DLD1 (cell line): Measurements from ENCODE around the gene LAMA5.

Source experiments
- in situ Hi-C: cut with HindIII; loops from 2 replicates; pipeline ENCODE4 v1.10.0; 2017; ENCODE audit warnings: low sequenced_read_pairs

The LAMA5 gene

DNA sequence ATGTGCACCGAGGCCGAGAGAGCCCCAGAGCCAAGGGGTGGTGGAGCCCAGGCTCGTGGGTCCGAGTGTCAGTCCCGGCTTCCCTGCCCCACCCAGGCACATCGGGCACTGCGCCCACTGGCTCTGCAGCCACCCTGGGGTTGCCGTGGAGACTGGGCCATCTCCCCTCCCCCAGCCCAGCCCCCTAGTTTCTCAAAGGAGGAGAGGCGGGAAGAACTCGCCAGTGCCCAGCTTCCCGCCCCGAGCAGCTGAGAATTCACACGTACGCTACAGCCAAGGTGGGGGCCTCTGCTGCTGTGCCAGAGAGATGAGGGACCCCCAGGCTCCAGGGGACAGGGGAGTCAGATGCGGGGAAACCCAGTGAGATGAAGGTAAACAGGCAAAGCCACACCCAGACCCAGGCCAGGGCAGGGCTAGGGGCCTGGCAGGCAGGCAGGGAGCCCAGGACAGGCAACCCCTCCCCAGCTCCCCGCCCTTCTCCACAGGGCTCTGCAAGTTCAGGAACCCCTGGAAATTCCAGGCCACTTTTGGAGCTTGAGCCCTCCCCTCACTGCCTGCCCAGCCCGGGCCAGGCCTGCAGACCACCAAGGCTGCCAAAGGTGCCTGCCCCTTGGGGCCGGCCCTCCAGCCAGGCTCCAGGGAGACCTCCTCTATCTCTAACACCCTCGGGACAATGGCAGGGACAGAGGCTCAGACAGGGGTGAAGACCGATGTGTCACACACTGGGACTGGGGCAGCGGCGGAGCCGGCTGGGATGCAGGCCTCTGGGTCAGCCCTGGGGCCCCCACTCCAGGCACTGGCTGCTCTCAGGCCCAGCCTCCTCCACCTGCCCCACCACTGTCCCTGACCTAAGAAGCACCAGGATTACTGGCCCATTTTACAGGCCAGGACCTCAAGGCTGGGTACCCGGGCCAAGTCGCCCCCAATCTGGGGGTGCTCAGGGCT is 6.0 kb downstream of the LAMA5 start:
- in situ Hi-C loops: no loop called here

DNA sequence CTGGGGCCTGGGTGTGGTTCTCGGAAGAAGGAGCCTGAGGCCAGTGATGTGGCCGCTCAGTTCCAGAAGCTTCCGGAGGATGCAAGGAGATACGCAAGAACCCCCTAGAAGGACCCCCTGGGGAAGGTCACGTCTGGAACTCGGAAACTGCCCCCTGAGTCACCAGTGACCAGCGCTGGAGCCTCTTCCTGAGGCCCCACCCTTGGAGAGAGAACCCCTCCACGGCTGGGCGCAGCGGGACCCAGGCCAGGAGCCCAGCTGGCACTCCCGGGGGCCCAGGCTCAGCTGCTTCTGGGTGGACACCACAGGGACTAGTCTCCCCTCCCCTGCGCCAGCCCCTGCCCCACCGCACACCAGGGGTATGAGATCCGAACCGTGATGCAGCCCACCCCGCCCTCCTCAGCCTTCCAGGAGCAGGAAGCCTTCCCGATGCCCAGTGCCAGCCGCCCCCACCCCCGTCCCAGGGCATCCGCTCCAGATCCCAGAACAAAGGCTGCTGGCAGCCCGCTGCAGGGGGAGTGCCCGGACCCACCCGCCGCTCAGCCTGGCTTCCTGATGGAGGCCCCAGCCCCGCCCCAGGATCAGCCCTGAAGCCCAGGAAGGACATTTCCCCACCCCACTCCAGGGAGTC is 7.5 kb downstream of the LAMA5 start:
- in situ Hi-C loops: no loop called here

DNA sequence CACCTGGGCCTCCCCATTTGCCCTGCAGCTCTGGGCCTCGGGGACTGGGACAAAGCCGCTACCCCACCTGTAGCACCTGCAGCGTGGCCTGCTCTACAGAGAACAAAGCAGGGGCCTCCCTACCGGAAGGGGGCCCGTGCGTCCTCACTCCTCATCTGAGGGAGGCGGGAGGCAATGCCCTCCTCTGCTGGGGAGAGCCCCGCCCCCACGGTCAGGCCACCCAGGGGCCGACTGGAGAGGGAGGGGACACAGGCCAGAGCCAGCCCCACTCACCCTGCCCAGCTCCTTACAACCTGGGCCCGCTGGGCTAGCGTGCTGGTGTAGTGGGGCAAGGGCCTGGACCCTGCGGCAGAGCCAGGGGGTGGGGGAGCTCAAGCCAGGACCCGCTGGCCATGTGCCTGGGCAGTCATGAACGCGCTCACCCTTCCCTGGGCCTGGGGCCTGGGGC is 8.0 kb downstream of the LAMA5 start:
- in situ Hi-C loops: no loop called here

DNA sequence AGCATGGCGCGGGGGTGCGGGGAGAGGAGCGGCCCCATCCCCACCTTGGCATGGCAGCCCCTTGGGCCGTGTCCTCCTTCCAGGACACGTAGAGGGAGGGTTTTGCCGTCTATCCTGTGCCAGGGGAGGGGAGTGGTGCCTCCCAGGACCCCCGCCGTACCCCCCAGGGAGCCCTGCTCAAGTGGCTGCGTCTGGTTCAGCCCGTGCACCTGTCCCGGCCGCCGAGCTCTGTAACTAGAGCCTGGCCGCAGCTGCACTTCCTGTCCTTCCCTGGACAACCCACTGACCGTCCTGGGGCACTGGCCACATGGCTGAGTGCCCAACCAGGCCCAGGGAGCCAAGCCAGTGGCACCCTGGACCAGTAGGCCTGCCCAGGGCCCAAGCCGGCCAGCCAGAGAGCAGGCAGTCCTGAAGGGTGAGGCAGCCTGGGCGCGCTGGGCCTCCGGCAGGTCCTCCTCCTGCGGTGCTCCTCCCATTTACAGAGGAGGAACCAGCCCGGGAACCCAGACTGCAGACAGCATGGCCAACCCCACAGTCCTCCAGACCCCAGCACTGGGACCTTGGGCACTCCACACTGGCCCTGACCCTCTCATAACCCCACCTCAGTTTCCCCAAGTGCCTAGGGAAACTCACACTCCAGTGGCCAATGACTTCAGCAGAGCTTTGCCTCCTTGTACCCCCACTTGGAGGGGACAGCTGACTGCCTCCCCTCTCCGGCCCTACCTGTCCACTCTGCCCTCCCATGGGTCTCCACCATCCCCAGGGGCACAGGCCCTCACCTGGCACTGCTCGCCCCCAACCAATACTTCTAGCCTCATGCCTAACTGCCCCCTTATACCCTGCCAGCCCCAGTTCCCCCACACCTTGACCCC is 8.7 kb downstream of the LAMA5 start:
- in situ Hi-C loops: no loop called here

DNA sequence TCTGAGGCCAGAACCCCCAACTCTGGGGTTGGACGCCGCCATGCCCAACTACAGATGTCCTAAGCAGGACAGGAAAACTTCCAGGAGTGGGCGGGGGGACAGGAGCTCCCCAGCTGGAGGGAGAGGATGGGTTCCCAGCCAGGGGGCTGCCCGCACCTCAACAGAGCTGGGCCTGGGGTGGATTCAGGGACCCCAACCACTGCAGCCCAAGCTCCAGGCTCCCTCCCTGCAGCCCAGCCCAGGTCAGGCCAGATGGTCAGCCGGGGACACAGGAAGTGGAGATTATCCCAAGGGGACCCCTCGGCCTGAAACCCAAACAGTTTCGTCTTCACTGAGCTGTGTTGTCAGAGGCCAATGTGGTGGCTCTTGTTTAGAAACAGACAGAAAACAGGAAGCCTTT is 9.4 kb downstream of the LAMA5 start:
- in situ Hi-C loops: no loop called here

DNA sequence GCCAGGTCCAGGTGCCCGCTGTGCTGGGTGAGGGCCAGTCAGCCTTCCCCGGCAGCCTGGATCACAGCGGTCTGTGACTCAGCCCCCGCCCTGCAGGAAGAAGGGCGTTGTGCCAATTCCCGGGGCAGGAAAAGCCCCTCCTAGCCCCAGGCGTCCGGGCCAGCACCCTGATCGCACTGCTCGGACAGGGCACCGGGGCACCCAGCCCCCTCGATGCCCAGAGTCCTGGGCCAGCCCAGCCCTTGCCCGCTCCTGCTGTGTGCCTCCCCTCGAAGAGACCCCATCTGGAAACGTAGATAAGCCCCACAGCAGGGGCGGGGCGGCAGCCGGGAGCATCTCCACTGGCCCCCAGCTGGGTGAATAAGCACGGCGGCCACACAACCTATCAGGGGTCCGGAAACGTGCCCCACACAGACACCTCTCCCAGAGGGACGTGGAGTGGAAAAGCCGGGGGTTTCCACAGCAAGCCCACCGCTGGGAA is 9.9 kb downstream of the LAMA5 start:
- in situ Hi-C loops: no loop called here

DNA sequence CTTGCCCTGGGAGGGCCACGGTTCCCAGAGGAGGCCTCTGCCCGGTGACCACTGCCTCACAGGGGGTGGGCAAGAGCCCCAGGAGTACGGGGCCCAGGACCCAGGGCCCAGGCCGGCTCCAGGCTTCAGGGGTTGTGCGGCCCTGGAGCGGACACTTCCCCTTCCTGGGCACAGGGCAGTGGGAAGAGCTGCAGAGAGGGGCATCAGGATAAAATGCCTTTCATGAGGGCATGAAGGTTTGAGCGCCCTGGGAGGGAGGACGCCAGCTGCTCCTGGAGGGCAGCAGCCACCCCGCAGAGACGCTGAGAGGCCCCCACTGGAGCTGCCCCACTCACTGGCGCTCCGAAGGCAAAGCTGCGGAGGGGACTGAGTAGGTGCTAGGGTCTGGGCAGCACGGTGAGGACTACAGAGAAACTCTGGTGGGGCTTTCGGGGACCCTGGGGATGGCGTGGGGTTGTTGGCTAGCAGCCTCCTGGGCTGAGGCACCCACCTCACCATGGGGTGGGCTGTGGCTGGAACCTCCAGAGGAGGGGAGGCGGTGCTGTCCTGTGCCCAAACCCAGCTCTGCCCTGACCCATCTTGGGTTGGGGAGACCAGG is 10.4 kb downstream of the LAMA5 start:
- in situ Hi-C loops: no loop called here

DNA sequence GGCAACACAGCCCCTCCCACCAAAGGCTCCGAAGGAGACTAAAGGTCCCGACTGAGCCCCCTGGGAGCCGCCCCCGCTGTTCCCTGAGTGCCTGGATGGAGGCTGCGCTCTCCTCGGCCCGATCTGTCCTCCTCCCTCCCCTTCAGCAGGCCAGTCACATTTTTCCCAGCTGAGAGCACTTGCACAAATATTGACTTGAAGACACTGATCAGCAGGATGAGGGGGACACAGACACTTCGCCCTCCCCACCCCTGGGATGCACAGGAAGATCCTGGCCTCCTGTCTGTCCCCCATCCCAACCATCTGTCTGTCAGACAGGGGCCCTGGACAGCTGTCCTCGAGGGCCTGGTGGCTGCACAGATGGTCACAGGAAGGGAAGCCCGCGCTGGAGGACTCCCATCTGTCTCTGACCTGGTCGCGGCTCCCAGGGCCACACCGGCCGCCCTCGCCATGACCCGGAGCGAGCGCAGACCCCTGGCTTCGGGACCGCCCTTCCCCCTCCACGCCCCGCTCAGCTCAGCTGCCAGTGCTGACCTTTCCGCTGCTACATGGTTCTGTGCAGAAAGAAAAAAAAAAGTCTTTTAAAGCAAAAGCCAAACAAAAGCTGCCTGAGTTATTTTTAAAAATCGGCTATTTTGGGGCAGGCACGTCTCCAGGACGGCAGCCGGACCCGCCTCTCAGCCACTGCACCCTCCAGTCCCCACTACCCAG is 11.1 kb downstream of the LAMA5 start:
- in situ Hi-C loops: no loop called here

DNA sequence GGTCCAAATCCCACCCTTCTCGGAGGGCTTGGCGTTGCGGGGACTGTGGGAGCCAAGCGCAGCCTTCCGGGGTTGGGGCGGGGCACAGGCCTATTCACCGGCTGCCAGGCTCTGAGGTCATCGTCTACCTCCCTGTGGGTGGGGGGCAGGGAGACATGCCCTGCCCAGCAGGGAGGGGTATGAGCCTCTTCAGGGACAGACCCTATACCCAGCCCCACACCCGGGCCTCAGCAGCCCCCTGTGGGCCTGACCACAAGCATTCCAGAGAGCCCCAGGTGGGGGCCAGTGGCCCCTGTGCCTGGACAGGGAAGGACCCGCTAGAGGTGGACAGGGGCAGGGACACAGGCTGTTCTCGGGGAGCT is 11.6 kb downstream of the LAMA5 start:
- in situ Hi-C loops: no loop called here

DNA sequence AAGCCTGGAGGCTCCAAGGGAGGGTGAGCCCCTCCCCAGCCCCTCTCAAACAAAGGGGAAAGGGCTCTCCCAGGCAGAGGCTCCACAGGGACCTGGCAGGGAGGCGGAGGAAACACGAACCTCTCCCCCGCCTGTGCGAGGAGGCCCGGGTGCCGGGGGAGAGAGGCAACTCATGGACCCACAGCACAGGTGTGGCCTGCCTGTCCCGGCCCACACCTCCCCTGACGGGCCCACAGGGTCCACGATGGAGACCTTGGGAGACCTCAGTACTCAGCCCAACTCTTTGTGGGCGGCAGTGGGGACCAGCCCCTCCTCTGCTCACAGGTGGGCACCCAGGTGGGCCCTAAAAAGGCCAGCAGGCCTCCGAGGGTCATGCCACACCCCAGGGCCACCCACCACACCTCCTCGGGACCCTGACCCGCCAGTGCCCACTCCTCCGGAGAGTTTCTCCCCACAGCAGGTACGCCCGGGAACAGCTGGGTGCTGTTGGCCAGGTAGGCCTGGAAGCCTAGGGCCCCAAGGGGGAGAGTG is 12.2 kb downstream of the LAMA5 start:
- in situ Hi-C loops: no loop called here

DNA sequence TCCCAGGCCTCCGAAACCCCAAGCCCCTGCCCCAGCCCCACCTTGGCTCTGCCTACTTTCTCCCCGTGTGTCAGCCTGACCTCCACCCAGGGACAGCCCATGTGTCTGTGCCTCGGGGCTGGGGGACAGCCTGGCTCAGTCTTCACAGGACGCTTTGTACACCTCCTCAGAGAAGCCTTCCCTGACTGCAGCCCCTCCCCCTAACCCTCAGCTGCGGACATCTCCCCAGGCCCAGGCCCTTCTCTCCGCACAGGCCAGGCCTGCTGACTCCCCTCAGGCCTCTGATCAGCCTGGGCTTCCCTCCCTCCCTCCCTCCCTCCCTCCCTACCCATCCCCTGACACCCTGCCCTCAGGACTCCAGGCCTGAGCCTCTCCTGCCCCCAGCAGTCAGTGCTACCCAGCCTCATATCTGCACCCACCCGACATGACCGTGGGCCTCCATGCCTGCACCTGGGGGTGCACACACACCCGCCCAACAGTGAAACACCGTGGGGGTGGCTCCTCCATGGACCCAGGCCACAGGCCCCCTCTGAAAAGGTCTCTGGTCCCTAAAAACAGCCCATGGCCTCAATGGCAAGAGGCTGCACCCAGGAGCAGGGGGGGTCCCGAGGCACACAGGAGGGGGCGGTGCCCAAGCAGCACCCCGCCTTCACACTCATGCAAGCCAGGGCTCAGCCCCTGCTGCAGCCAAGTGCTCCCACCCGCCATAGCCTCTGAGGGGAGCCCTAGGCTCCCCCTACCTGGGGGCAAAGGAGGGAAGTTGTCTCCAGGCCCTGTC is 12.9 kb downstream of the LAMA5 start:
- in situ Hi-C loops: no loop called here

DNA sequence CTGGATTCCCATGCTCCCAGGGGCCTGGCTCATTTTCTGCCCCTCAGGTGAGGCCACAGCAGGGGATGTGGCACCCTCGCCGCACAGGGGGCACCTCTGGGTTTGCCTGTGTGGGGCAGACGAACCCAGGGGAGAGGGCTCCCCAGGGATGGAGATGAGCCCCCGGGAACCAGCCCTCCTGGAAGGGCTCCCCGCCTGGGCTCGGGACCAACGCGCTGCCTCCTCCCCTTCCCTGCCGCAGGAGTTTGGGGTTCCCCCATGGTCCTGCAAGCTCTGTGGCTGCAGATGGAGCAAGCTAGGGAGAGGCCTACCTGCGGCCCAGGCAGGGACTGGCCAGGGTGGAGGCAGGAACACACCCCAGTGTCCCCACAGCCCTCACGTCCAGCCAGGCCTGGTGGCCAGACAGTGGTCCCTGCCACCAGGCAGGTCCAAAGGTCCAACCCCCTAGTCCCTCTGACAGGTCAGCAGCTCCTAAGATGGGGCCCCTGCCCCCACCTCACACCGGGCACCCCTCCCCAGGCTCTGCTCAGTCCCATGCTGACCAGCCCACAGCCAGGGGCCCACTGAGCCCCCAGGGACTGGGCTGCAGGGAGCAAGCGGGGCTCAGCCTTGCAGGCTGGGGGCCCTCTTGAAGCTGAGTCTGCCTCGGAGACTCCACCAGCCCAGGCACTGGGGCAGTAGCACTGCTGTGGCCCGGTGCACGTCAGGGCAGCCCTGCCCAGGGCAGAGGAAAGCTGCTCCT is 13.7 kb downstream of the LAMA5 start:
- in situ Hi-C loops: no loop called here

DNA sequence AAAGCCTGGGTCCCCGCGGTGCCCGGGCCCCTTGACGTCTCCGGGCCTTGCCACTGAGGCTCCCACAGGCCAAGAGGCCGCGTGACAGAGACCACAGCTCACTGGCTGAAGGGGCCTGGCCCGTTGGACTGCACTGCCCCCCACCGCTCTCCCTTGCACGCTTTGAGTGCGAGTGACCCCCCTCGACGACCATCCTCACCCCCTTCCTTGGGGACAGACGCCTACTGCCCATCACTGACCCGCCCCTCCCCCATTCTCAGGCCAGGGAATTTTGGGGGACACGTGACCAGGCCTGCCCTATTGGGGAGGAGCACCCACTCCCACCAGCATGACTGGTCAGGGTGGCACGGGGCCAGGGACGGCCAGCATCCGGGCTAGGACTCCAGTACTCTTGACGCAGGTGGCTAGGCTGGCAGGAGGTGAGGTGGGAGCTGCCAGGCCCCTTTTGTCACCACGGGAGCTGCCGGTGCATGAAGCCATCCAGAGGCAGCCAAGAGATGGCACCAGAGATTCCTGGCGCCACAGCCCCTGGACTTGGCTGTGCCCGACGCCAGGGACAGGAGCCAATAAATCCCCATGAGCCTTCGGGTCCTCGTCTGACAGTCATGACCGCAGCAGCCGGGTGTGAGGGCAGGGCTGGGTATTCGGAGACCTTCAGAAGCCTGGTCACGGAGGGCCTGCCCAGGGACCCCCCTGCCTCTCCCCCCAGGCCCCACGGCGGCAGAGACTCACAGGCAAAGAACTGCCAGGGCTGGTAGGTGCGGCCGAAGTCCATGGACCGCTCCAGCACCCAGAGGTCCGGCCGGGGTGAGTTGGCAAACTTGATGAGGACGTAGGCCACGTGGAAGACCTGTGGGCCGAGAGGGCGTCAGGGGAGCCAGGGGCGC is 14.5 kb downstream of the LAMA5 start:
- in situ Hi-C loops: no loop called here

DNA sequence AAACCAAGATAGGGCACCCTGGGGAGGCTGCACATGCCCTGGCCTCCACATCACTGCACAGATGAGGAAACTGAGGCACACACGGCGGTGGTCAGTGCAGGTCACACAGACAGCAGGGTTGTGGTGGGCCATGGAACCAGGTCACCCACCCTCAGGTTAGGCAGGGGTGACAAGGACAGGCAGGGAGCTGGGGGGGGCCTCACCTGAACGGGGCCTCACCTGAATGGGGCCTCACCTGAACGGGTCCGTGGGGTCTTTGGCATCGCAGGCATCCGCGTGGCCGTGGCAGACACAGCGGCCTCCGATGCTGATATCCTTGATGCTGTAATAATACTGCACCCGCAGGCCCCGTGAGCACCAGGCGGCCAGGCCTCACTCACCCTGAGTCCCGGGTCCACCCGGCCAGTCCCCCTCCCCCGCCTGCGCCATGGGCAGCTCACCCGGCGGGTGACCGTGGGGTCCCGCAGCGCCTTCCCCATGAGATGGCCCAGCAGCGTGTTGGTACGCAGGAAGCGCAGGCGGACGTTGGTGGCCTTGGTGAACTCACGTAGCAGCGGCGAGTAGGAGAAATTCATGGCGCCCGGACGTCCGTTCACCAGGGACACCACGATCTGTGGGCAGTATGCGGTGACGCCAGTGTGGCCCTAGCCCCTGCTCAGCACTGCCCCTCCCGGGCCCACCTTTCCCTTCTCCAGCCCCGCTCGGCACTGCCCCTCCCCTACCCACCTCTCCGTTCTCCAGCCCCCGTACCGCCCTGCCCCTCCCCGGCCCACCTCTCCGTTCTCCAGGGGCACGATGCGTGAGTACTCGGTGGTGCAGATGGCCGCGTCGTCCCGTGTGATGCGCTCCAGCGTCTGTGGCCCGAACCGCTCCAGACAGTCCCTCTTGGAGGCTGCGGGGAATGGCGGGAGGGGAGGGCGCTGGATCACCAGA is 15.4 kb downstream of the LAMA5 start:
- in situ Hi-C loops: no loop called here

DNA sequence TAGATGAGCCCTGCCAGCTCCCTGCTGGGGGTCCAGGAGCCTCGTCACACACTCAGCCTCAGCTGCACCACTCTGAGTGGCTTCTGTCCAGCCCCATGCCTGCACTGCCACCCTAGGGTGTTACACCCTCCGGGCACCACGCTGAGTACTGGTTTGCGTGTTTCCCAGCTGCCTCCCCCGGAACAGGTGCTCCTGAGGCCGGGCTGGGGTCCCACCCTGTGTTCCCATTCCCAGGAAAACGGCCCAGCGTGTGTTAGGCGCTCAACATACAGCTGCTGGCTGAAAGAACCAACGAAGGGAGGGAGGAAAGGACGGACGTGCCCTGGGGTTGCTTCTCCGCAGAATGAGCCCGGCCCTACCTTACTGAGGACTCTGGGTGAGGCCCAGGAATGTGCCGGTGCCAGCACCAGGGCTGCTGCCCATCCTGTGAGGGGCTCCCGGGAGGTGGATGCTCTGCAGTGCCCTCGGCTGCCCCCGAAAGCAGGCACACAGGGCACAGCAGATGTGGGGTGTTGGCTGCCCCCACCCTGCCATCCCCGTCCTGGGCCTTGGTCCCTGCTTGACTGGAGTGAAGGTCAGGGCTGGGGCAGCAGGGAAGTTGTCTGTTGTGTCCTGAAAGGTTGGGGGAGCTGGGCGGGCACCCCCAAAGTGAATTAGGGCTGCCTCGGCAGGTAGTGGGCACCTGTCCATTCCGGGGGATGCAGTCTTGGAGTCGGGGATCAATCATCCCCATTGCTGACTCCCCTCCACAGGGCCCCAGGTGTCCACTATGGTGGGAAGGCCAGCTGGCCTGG is 16.3 kb downstream of the LAMA5 start:
- in situ Hi-C loops: no loop called here
